Right lobe of liver (tissue), 6 donors: ENCODE measurements around the gene PLEKHG3. TPM values are rescaled to one million over a fixed set of nuclear protein-coding genes. Genes with fewer than 3 reads are reported as not detected.

Experiments
- ATAC-seq, 4 donors: fragments of 200-7000 bp; cut with Tn5 transposase; one replicate each; pipeline ENCODE4 v1.9.1; 2020; ENCODE audit warnings: mild to moderate bottlenecking in 4 of 4, moderate library complexity in 4 of 4
- DNase-seq, 3 donors: peaks; one replicate each; pipeline ENCODE4 v3.0.0-alpha.2; 2020
- H3K27ac ChIP-seq, 3 donors: fragments of 200-600 bp; one replicate each; pipeline ENCODE4 v1.8.0; 2022
- H3K27me3 ChIP-seq, 2 donors: fragments of 200-600 bp; one replicate each; pipeline ENCODE4 v1.8.0; 2022
- H3K36me3 ChIP-seq, 4 donors: fragments of 200-600 bp; sonication (generic) in 1 of 4; one replicate each; pipeline versions ENCODE4 v1.5.1 to v1.8.0; 2017 to 2022; ENCODE audit warnings: control low read depth in 1 of 4
- H3K4me1 ChIP-seq, 4 donors: fragments of 200-600 bp; sonication (generic) in 1 of 4; one replicate each; pipeline versions ENCODE4 v1.5.1 to v1.8.0; 2017 to 2022; ENCODE audit warnings: control low read depth in 1 of 4
- H3K4me3 ChIP-seq, 3 donors: fragments of 200-600 bp; one replicate each; pipeline ENCODE4 v1.8.0; 2022
- H3K9me3 ChIP-seq, 4 donors: fragments of 200-600 bp; sonication (generic) in 1 of 4; one replicate each; pipeline versions ENCODE4 v1.5.1 to v1.8.0; 2017 to 2022; ENCODE audit warnings: control low read depth in 1 of 4
- POLR2A ChIP-seq: fragments of 450-650 bp; IDR thresholded peaks from one replicate; pipeline ENCODE4 v1.6.1; 2017; ENCODE audit warnings: antibody characterized with exemption, mild to moderate bottlenecking
- WGBS: methylation state at CpG from one replicate; pipeline ENCODE4 v1.1.6; 2018; ENCODE audit warnings: low coverage, low lambda C conversion rate; ENCODE audit not compliant: insufficient coverage; ENCODE audit errors: missing lambda C conversion rate; 5-methylcytosine and 5-hydroxymethylcytosine counted together
- intact Hi-C, 2 donors: fragments of 100-400 bp; cut with DNase I; formaldehyde crosslinking; loops; one replicate each; pipeline versions ENCODE4 v1.11.2 to v1.14.1; 2022
- total RNA-seq, 6 experiments: library from RNA; depleted of rRNA in 2 of 6; stranded (reverse); fragments of >200 nt in 2 of 6; fragmentation: NEBNext Ultra II Directional in 3 of 6; extraction: Animal tissue kit (Norgen Biotek cat#: 25700) in 3 of 6; gene quantifications; one replicate each; pipeline versions ENCODE4 v1.1.0 to v1.2.4, GENCODE V29; 2016 to 2023
- TF ChIP-seq, protein P1 (sequence below), 4 donors: fragments of 200-600 bp in 3 of 4; fragments of 450-650 bp in 1 of 4; IDR thresholded peaks; one replicate each; pipeline versions ENCODE4 v1.5.1 to v1.8.0; 2016 to 2022; ENCODE audit warnings: antibody characterized with exemption in 4 of 4, mild to moderate bottlenecking in 2 of 4
- donor health status: DM: no; HTN: yes; CAD: no.
- donor health status: DM: no; HTN: no; CAD: no.
- donor health status: DM: no; HTN: no; CAD: no.
- donor health status: DM: no; HTN: yes; CAD: no.
- donor health status: DM: no; HTN: yes; CAD: no.

PLEKHG3 gene
- total RNA-seq, 6 experiments from 2014 or later = 25.4 to 49.1 (median 28.0) TPM

DNA sequence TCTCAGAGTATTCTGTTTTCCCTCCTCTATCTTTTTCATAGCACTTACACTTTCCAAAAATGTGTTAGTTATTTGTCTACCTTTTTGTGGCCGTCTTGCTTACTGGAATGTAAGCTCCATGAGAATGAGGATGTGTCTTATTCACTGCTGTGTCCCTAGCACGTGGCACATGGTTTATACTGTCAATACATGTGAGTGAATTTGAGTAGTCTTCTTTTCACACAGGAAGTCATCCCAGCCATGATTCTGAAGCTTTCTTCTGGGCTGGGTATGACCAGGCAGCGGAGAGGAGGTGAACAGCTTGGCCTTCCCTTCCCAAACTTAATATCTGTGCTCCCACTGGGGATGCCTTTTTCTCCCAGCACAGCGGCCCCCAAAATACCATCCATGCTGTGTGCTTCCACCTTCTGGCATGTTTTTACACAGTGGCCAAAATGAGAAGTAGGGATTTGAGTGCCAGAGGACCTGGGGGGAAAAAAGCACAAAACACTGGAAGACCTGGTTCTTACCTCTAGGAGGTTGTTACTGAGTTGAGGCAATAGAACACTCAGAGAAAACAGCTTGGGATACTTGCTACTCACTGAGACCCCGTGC, 10.3 kb downstream of the PLEKHG3 start:
- Histone ChIP-seq H3K4me3 (no peak overlapping the region), H3K27me3 (no peaks in the 10 kb centered on the region), H3K27ac (no peak overlapping the region), H3K9me3 (no peaks in the 10 kb centered on the region), H3K4me1 (peaks cover 0 to 47% (median 16%) of the 10 kb centered on the region in 4 donors), H3K36me3 (no peaks in the 10 kb centered on the region)
- TF ChIP-seq, protein P1, sequence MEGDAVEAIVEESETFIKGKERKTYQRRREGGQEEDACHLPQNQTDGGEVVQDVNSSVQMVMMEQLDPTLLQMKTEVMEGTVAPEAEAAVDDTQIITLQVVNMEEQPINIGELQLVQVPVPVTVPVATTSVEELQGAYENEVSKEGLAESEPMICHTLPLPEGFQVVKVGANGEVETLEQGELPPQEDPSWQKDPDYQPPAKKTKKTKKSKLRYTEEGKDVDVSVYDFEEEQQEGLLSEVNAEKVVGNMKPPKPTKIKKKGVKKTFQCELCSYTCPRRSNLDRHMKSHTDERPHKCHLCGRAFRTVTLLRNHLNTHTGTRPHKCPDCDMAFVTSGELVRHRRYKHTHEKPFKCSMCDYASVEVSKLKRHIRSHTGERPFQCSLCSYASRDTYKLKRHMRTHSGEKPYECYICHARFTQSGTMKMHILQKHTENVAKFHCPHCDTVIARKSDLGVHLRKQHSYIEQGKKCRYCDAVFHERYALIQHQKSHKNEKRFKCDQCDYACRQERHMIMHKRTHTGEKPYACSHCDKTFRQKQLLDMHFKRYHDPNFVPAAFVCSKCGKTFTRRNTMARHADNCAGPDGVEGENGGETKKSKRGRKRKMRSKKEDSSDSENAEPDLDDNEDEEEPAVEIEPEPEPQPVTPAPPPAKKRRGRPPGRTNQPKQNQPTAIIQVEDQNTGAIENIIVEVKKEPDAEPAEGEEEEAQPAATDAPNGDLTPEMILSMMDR (IDR thresholded peaks at IDR 0.05) = no peak
- TF ChIP-seq POLR2A = no peak
- intact Hi-C loops = no loop called here
- WGBS = 85% methylated on average over 3 of the region's 5 CpGs
- peak in 1 of 3 donors; percentile 29 for DNase-seq
- ATAC-seq = no peak

DNA sequence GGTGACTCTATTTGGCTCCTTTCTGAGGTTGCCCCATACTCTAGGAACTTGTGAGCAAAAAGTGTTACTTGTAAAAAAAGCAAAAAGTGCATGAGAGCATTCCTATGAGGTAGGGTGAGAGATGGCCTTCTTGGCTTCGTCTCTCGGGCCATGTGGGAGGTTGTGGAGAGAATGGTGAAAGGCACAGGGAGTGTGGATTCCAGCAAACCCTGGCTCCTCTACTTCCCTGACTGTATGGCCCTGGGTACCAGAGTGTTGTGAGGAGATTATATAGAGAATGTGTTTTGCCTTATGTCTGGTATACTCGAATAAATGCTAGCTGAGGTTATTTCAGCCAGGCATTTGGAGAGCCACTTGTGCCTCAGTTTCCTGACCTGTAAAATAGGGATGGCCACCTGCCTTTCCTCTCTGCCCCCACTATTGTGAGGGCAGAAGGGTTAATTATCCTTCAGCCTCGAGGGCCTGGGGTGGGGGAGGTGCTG, 11.0 kb downstream of the PLEKHG3 start:
- no peak overlapping the region for H3K4me3 ChIP-seq
- H3K9me3 ChIP-seq = no peaks in the 10 kb centered on the region
- no peaks in the 10 kb centered on the region for H3K27me3 ChIP-seq
- no peak for ATAC-seq
- peaks cover 0 to 48% (median 18%) of the 10 kb centered on the region in 4 donors for H3K4me1 ChIP-seq
- intact Hi-C loops = no loop called here
- H3K36me3 ChIP-seq = no peaks in the 10 kb centered on the region
- no peak overlapping the region for H3K27ac ChIP-seq
- peak in 1 of 3 donors; percentile 28 for DNase-seq
- 61% methylated on average over 4 of the region's 4 CpGs for WGBS
- no peak for TF ChIP-seq POLR2A
- TF ChIP-seq, protein P1 (IDR thresholded peaks at IDR 0.05) = no peak

DNA sequence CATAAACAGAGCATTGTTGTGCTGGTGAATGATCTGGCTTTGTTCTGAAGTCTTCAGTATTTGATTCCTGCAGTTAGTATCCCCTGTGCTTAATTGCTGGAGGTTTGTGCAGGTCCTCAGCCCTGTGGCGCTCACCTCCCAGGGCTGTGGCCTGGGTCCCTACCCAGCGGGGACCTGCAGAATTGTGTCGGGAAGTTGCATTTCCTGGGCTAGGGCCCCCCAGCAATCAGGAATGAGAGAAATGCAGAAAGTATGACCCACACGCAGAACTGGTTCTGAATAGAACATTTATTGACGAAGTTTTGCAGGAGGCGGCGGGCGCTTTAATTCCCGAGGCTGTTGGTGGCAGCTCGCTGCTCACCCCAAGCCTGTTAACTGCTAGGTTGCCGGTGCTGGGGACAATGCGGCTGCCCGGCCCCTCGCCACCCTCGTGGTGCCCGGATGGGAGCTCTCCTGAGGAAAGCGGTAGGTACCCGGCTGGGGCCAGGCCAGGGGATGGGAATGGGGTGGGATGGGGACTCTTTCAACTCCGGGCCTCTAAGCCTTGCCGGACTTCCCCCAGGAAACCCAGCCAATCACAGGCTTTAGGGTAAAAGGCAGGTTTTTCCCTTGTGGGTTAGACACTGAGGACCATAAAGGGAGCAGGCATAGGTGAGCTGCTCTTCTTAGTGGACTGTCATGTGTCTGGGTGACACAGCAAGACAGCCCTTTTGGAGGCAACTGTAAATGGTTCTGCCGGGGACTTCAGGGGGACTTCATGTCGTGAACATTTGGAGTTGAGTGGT, 11.6 kb downstream of the PLEKHG3 start:
- TF ChIP-seq, protein P1 (IDR thresholded peaks at IDR 0.05) = no peak
- no peak for TF ChIP-seq POLR2A
- Histone ChIP-seq H3K27ac (no peak overlapping the region), H3K36me3 (no peaks in the 10 kb centered on the region), H3K4me1 (peaks cover 0 to 47% (median 18%) of the 10 kb centered on the region in 4 donors), H3K9me3 (no peaks in the 10 kb centered on the region), H3K27me3 (no peaks in the 10 kb centered on the region), H3K4me3 (no peak overlapping the region)
- no peak for ATAC-seq
- intact Hi-C loops = no loop called here
- no peak for DNase-seq
- WGBS = 64% methylated on average over 10 of the region's 22 CpGs

DNA sequence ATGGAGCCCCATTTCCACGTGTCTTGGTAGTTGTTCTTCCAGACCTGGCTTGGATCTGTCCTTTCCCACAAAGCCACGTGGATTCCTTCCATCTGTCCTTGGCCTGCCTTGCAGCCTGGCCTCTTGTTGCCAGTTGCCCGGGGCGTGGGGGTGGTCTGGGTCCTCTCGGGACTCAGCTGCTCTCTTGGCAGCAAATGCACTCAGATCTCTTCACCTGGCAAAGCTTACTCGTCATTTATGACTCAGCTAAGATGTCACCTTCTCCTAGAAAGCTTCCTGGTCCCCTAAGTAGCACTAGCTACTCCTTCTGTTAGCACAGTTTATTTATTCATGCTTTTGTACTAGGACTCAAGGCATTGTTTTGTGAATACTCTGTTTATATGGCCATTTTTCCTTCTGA, 13.6 kb downstream of the PLEKHG3 start:
- no peaks in the 10 kb centered on the region for H3K27me3 ChIP-seq
- 12% methylated on average over 5 of the region's 6 CpGs for WGBS
- peaks cover 0 to 47% (median 20%) of the 10 kb centered on the region in 4 donors for H3K4me1 ChIP-seq
- intact Hi-C loops = no loop called here
- no peak overlapping the region for H3K27ac ChIP-seq
- no peaks in the 10 kb centered on the region for H3K9me3 ChIP-seq
- TF ChIP-seq POLR2A = no peak
- TF ChIP-seq, protein P1 (IDR thresholded peaks at IDR 0.05) = no peak
- no peaks in the 10 kb centered on the region for H3K36me3 ChIP-seq
- ATAC-seq (peak in 3 of 4 donors; percentile 5 to 30 (median 29)), DNase-seq (peak in 1 of 3 donors; percentile 73)
- no peak overlapping the region for H3K4me3 ChIP-seq
